Measurements from ENCODE around the gene SUMO2. TPM values are rescaled to one million over a fixed set of nuclear protein-coding genes. Genes with fewer than 3 reads are reported as not detected.
"Not testable (repeated sequence)": the region's sequence is repeated elsewhere in the genome, so short reads cannot be mapped to it uniquely, and the experiment has no call there.

The SUMO2 gene
- total RNA-seq, 1 donor from 2014 or later, result 649 TPM

GRCh38 chr17:75132018-75133000 lies 50.5 kb downstream of the SUMO2 start:
- peaks cover 11% of the 10 kb centered on the region for H3K4me1 Mint-ChIP-seq (ENCODE audit: low read depth)
- H3K4me3 Mint-ChIP-seq, result peak overlapping the region; percentile 88
- peaks cover 26% of the 10 kb centered on the region for H3K36me3 Mint-ChIP-seq (ENCODE audit: low read depth)
- intact Hi-C loops (cut with micrococcal nuclease), result loop anchor here (5.0 kb wide), 2 partner anchors 70 to 130 kb away; partner anchors contain the start of genes GGA3 and MRPS7
- H3K27me3 Mint-ChIP-seq (ENCODE audit: insufficient read depth); H3K9me3 Mint-ChIP-seq; DNase-seq (ENCODE audit: low spot score): not testable (repeated sequence)
- peak overlapping the region; percentile 79 for H3K27ac Mint-ChIP-seq

GRCh38 chr17:75131278-75132017 lies 51.3 kb downstream of the SUMO2 start, which contains the start of gene NT5C:
NT5C (minus strand) TSS chr17:75131742; CDS start chr17:75131707, 35 bp downstream.
- peaks cover 21% of the 10 kb centered on the region for H3K36me3 Mint-ChIP-seq (ENCODE audit: low read depth)
- no peaks in the 10 kb centered on the region for H3K9me3 Mint-ChIP-seq
- no peaks in the 10 kb centered on the region for H3K27me3 Mint-ChIP-seq (ENCODE audit: insufficient read depth)
- DNase-seq (ENCODE audit: low spot score), result peak; percentile 70
- intact Hi-C loops (cut with micrococcal nuclease), result loop anchor here (1.0 to 5.0 kb wide), 7 partner anchors 17 to 170 kb away; partner anchors contain the start of genes GGA3, JPT1, KCTD2 and MRPS7
- H3K4me3 Mint-ChIP-seq, result peak within 1 kb of the TSS; percentile 92
- H3K27ac Mint-ChIP-seq, result peak within 1 kb of the TSS; percentile 88
- H3K4me1 Mint-ChIP-seq (ENCODE audit: low read depth), result peaks cover 12% of the 10 kb centered on the region

GRCh38 chr17:75130632-75131277 lies 52.0 kb downstream of the SUMO2 start:
- peaks cover 21% of the 10 kb centered on the region for H3K36me3 Mint-ChIP-seq (ENCODE audit: low read depth)
- no peaks in the 10 kb centered on the region for H3K9me3 Mint-ChIP-seq
- H3K27ac Mint-ChIP-seq, result peak overlapping the region; percentile 88
- no peak for DNase-seq (ENCODE audit: low spot score)
- peak overlapping the region; percentile 92 for H3K4me3 Mint-ChIP-seq
- H3K27me3 Mint-ChIP-seq (ENCODE audit: insufficient read depth), result no peaks in the 10 kb centered on the region
- intact Hi-C loops (cut with micrococcal nuclease), result loop anchor here (1.0 to 5.0 kb wide), 7 partner anchors 16 to 169 kb away; partner anchors contain the start of genes GGA3, JPT1, KCTD2 and MRPS7
- H3K4me1 Mint-ChIP-seq (ENCODE audit: low read depth), result peaks cover 19% of the 10 kb centered on the region

GRCh38 chr17:75130059-75130631 lies 52.6 kb downstream of the SUMO2 start:
- H3K4me3 Mint-ChIP-seq, result peak overlapping the region; percentile 92
- DNase-seq (ENCODE audit: low spot score), result no peak
- peaks cover 24% of the 10 kb centered on the region for H3K4me1 Mint-ChIP-seq (ENCODE audit: low read depth)
- H3K27ac Mint-ChIP-seq, result no peak overlapping the region
- no peaks in the 10 kb centered on the region for H3K27me3 Mint-ChIP-seq (ENCODE audit: insufficient read depth)
- intact Hi-C loops (cut with micrococcal nuclease), result loop anchor here (2.0 to 5.0 kb wide), 3 partner anchors 53 to 132 kb away; partner anchors contain the start of genes GGA3, MRPS7 and SUMO2
- H3K36me3 Mint-ChIP-seq (ENCODE audit: low read depth), result peaks cover 18% of the 10 kb centered on the region
- H3K9me3 Mint-ChIP-seq, result no peaks in the 10 kb centered on the region

- intact Hi-C loops (cut with micrococcal nuclease), result no loop called here
- peaks cover 30% of the 10 kb centered on the region for H3K4me1 Mint-ChIP-seq (ENCODE audit: low read depth)
- H3K27me3 Mint-ChIP-seq (ENCODE audit: insufficient read depth), result no peaks in the 10 kb centered on the region
- no peaks in the 10 kb centered on the region for H3K9me3 Mint-ChIP-seq
- peak overlapping the region; percentile 18 for H3K27ac Mint-ChIP-seq
- H3K4me3 Mint-ChIP-seq, result peak overlapping the region; percentile 63
- no peak for DNase-seq (ENCODE audit: low spot score)
- H3K36me3 Mint-ChIP-seq (ENCODE audit: low read depth), result peaks cover 14% of the 10 kb centered on the region
Observed at GRCh38 chr17:75129576-75129975, 53.2 kb downstream of the SUMO2 start.

GRCh38 chr17:75128694-75129505 lies 53.9 kb downstream of the SUMO2 start:
- intact Hi-C loops (cut with micrococcal nuclease), result no loop called here
- no peak for DNase-seq (ENCODE audit: low spot score)
- H3K27ac Mint-ChIP-seq, result no peak overlapping the region
- H3K4me1 Mint-ChIP-seq (ENCODE audit: low read depth), result peaks cover 36% of the 10 kb centered on the region
- H3K9me3 Mint-ChIP-seq, result no peaks in the 10 kb centered on the region
- H3K27me3 Mint-ChIP-seq (ENCODE audit: insufficient read depth), result no peaks in the 10 kb centered on the region
- peak overlapping the region; percentile 63 for H3K4me3 Mint-ChIP-seq
- peaks cover 19% of the 10 kb centered on the region for H3K36me3 Mint-ChIP-seq (ENCODE audit: low read depth)

GRCh38 chr17:75127936-75128335 lies 54.8 kb downstream of the SUMO2 start:
- DNase-seq (ENCODE audit: low spot score); H3K9me3 Mint-ChIP-seq; H3K27ac Mint-ChIP-seq; intact Hi-C loops (cut with micrococcal nuclease); H3K27me3 Mint-ChIP-seq (ENCODE audit: insufficient read depth); H3K4me3 Mint-ChIP-seq: not testable (repeated sequence)
- Mint-ChIP-seq H3K36me3 (ENCODE audit: low read depth) (peaks cover 20% of the 10 kb centered on the region), H3K4me1 (ENCODE audit: low read depth) (peaks cover 38% of the 10 kb centered on the region)

- Mint-ChIP-seq H3K36me3 (ENCODE audit: low read depth) (peaks cover 20% of the 10 kb centered on the region), H3K27ac (no peak overlapping the region), H3K9me3 (no peaks in the 10 kb centered on the region), H3K27me3 (ENCODE audit: insufficient read depth) (no peaks in the 10 kb centered on the region), H3K4me3 (no peak overlapping the region), H3K4me1 (ENCODE audit: low read depth) (peaks cover 34% of the 10 kb centered on the region)
- intact Hi-C loops (cut with micrococcal nuclease), result no loop called here
- DNase-seq (ENCODE audit: low spot score), result no peak
Observed at GRCh38 chr17:75126954-75127353, 55.8 kb downstream of the SUMO2 start.

- peak overlapping the region; percentile 78 for H3K27ac Mint-ChIP-seq
- peak overlapping the region; percentile 40 for H3K4me3 Mint-ChIP-seq
- intact Hi-C loops (cut with micrococcal nuclease), result no loop called here
- H3K27me3 Mint-ChIP-seq (ENCODE audit: insufficient read depth), result no peaks in the 10 kb centered on the region
- H3K36me3 Mint-ChIP-seq (ENCODE audit: low read depth), result peaks cover 23% of the 10 kb centered on the region
- no peaks in the 10 kb centered on the region for H3K9me3 Mint-ChIP-seq
- peaks cover 35% of the 10 kb centered on the region for H3K4me1 Mint-ChIP-seq (ENCODE audit: low read depth)
- DNase-seq (ENCODE audit: low spot score), result peak; percentile 19
Observed at GRCh38 chr17:75125984-75126383, 56.8 kb downstream of the SUMO2 start.

GRCh38 chr17:75124819-75125162 lies 58.0 kb downstream of the SUMO2 start:
- Mint-ChIP-seq H3K27me3 (ENCODE audit: insufficient read depth) (no peaks in the 10 kb centered on the region), H3K9me3 (no peaks in the 10 kb centered on the region), H3K4me1 (ENCODE audit: low read depth) (peaks cover 32% of the 10 kb centered on the region), H3K27ac (peak overlapping the region; percentile 76), H3K4me3 (peak overlapping the region; percentile 70), H3K36me3 (ENCODE audit: low read depth) (peaks cover 22% of the 10 kb centered on the region)
- intact Hi-C loops (cut with micrococcal nuclease), result no loop called here
- no peak for DNase-seq (ENCODE audit: low spot score)

- H3K4me1 Mint-ChIP-seq (ENCODE audit: low read depth), result peaks cover 32% of the 10 kb centered on the region
- H3K27me3 Mint-ChIP-seq (ENCODE audit: insufficient read depth), result no peaks in the 10 kb centered on the region
- intact Hi-C loops (cut with micrococcal nuclease), result no loop called here
- peaks cover 21% of the 10 kb centered on the region for H3K36me3 Mint-ChIP-seq (ENCODE audit: low read depth)
- peak; percentile 19 for DNase-seq (ENCODE audit: low spot score)
- peak overlapping the region; percentile 78 for H3K27ac Mint-ChIP-seq
- H3K4me3 Mint-ChIP-seq, result peak overlapping the region; percentile 70
- no peaks in the 10 kb centered on the region for H3K9me3 Mint-ChIP-seq
Observed at GRCh38 chr17:75124041-75124818, 58.5 kb downstream of the SUMO2 start.
